GM23248 (cell line): Measurements from ENCODE around the gene MBOAT1. TPM values are rescaled to one million over a fixed set of nuclear protein-coding genes. Genes with fewer than 3 reads are reported as not detected.

Source experiments
- DNase-seq: peaks from one replicate; pipeline ENCODE4 v3.0.0-alpha.2; 2015
- H2AFZ ChIP-seq: fragments of 200-600 bp; sonication (generic); 2 replicates; pipeline ENCODE4 v1.6.1; 2016; ENCODE audit warnings: antibody characterized with exemption
- H3F3A ChIP-seq: fragments of 200-600 bp; sonication (generic); 2 replicates; pipeline ENCODE4 v1.6.1; 2016; ENCODE audit warnings: mild to moderate bottlenecking, antibody characterized with exemption, mixed run types; ENCODE audit not compliant: insufficient read depth
- H3K27ac ChIP-seq: fragments of 200-600 bp; sonication (generic); 2 replicates; pipeline ENCODE4 v1.5.1; 2016; ENCODE audit warnings: mild to moderate bottlenecking
- H3K27me3 ChIP-seq: fragments of 200-600 bp; sonication (generic); replicated peaks from 2 replicates; pipeline ENCODE4 v1.6.1; 2016; ENCODE audit warnings: mild to moderate bottlenecking; ENCODE audit not compliant: insufficient read depth
- H3K36me3 ChIP-seq: fragments of 200-600 bp; sonication (generic); 2 replicates; pipeline ENCODE4 v1.6.1; 2016; ENCODE audit warnings: low read depth, mild to moderate bottlenecking
- H3K4me1 ChIP-seq: fragments of 200-600 bp; sonication (generic); 2 replicates; pipeline ENCODE4 v1.6.1; 2016; ENCODE audit warnings: mild to moderate bottlenecking; ENCODE audit not compliant: insufficient read depth
- H3K4me2 ChIP-seq: fragments of 200-600 bp; sonication (generic); one replicate; pipeline ENCODE4 v1.6.1; 2016; ENCODE audit warnings: mild to moderate bottlenecking; ENCODE audit not compliant: unreplicated experiment
- H3K4me3 ChIP-seq: fragments of 200-600 bp; sonication (generic); 2 replicates; pipeline ENCODE4 v1.5.1; 2016; ENCODE audit warnings: mild to moderate bottlenecking
- H3K79me2 ChIP-seq: fragments of 200-600 bp; sonication (generic); 2 replicates; pipeline ENCODE4 v1.6.1; 2016; ENCODE audit warnings: mild to moderate bottlenecking; ENCODE audit not compliant: insufficient read depth
- H3K9ac ChIP-seq: fragments of 200-600 bp; sonication (generic); 2 replicates; pipeline ENCODE4 v1.6.1; 2016; ENCODE audit warnings: mild to moderate bottlenecking
- H3K9me2 ChIP-seq: fragments of 200-600 bp; sonication (generic); 2 replicates; pipeline ENCODE4 v1.6.1; 2016; ENCODE audit warnings: mixed run types, mild to moderate bottlenecking, moderate library complexity; ENCODE audit not compliant: insufficient read depth
- H3K9me3 ChIP-seq: fragments of 200-600 bp; sonication (generic); one replicate; pipeline ENCODE4 v1.6.1; 2017; ENCODE audit warnings: low read depth
- H4K20me1 ChIP-seq: fragments of 200-600 bp; sonication (generic); 2 replicates; pipeline ENCODE4 v1.6.0; 2016; ENCODE audit not compliant: insufficient read depth
- EZH2 ChIP-seq: fragments of 200-600 bp; sonication (generic); IDR thresholded peaks from 2 replicates; pipeline ENCODE4 v1.6.1; 2018; ENCODE audit warnings: antibody characterized with exemption, mild to moderate bottlenecking; ENCODE audit not compliant: insufficient read depth, poor library complexity, severe bottlenecking
- EZH2phosphoT487 ChIP-seq: fragments of 200-600 bp; sonication (generic); IDR thresholded peaks from 2 replicates; pipeline ENCODE4 v1.6.1; 2018; ENCODE audit warnings: antibody characterized with exemption, moderate library complexity, mild to moderate bottlenecking, low read depth; ENCODE audit not compliant: insufficient read depth
- WGBS, 2 experiments: methylation state at CpG; one replicate each; pipeline ENCODE4 v1.1.6; 2015 to 2017; ENCODE audit warnings: low lambda C conversion rate in 2 of 2, low coverage in 1 of 2; ENCODE audit errors: missing lambda C conversion rate in 2 of 2; 5-methylcytosine and 5-hydroxymethylcytosine counted together
- in situ Hi-C: fragments of 300-500 bp; cut with MboI; formaldehyde crosslinking; loops from 2 replicates; pipeline ENCODE4 v1.15.0; 2020
- polyA plus RNA-seq: library from polyadenylated mRNA; unstranded; fragments of >200 nt; fragmentation: Nextera tagmentation; extraction: Ambion mirVana; gene quantifications from 2 replicates; pipeline ENCODE4 v1.2.1, GENCODE V29; 2016
- total RNA-seq: library from RNA; depleted of rRNA; stranded (reverse); fragments of >200 nt; shearing (Covaris generic); gene quantifications from 2 replicates; pipeline ENCODE4 v1.2.3, GENCODE V29; 2014

Gene MBOAT1
- total and polyA plus RNA-seq, 2 experiments from 2014 or later = 1.8 to 4.0 TPM

GRCh38 chr6:20215310-20215709 is 3.0 kb upstream of the MBOAT1 start:
- in situ Hi-C loops = no loop called here
- Histone ChIP-seq H2AFZ (no peak overlapping the region), H4K20me1 (no peaks in the 10 kb centered on the region), H3K79me2 (no peaks in the 10 kb centered on the region), H3K27me3 (no peaks in the 10 kb centered on the region), H3K36me3 (no peaks in the 10 kb centered on the region), H3K27ac (no peak overlapping the region), H3K4me2 (no peak overlapping the region), H3F3A (peaks cover 18% of the 10 kb centered on the region), H3K9ac (no peak overlapping the region), H3K9me2 (no peaks in the 10 kb centered on the region), H3K9me3 (no peaks in the 10 kb centered on the region), H3K4me3 (no peak overlapping the region), H3K4me1 (peaks cover 16% of the 10 kb centered on the region; the same call in 1 of the 2 replicates)
- TF ChIP-seq EZH2phosphoT487 = no peak
- no peak for TF ChIP-seq EZH2
- no peak for DNase-seq

- 0 out of 2 replicates have a peak, but pooled peaks cover 3% of the 10 kb centered on the region for H3K79me2 ChIP-seq
- peak; percentile 30 for DNase-seq
- no peaks in the 10 kb centered on the region for H3K27me3 ChIP-seq
- no peaks in the 10 kb centered on the region for H3K36me3 ChIP-seq
- H3F3A ChIP-seq = peaks cover 18% of the 10 kb centered on the region
- H3K4me1 ChIP-seq = peaks cover 16% of the 10 kb centered on the region; the same call in 1 of the 2 replicates
- WGBS, 2 experiments = 21 to 31% methylated on average over 9 of the region's 9 CpGs
- no peak for TF ChIP-seq EZH2phosphoT487
- TF ChIP-seq EZH2 = no peak
- in situ Hi-C loops = no loop called here
- no peaks in the 10 kb centered on the region for H3K9me2 ChIP-seq
- H2AFZ ChIP-seq = peak overlapping the region; percentile 91
- no peaks in the 10 kb centered on the region for H4K20me1 ChIP-seq
- peak overlapping the region; percentile 80 for H3K9ac ChIP-seq
- H3K4me3 ChIP-seq = peak overlapping the region; percentile 89
- peak overlapping the region; percentile 68 for H3K27ac ChIP-seq
- no peaks in the 10 kb centered on the region for H3K9me3 ChIP-seq
- peak overlapping the region; percentile 71 for H3K4me2 ChIP-seq
These were observed 1.1 kb upstream of the MBOAT1 start for GRCh38 chr6:20213271-20213798.

GRCh38 chr6:20211941-20212391 is 303 bp downstream of the MBOAT1 start:
- H3K27ac ChIP-seq = peak overlapping the region; percentile 68
- H3K4me1 ChIP-seq = peaks cover 10% of the 10 kb centered on the region; the same call in 1 of the 2 replicates
- no peaks in the 10 kb centered on the region for H4K20me1 ChIP-seq
- H3K36me3 ChIP-seq = no peaks in the 10 kb centered on the region
- no peaks in the 10 kb centered on the region for H3K9me2 ChIP-seq
- H2AFZ ChIP-seq = peak overlapping the region; percentile 91
- H3K9me3 ChIP-seq = no peaks in the 10 kb centered on the region
- no peaks in the 10 kb centered on the region for H3K27me3 ChIP-seq
- peak; percentile 65 for DNase-seq
- H3K79me2 ChIP-seq = 0 out of 2 replicates have a peak, but pooled peaks cover 3% of the 10 kb centered on the region
- peaks cover 17% of the 10 kb centered on the region for H3F3A ChIP-seq
- H3K9ac ChIP-seq = peak overlapping the region; percentile 80
- in situ Hi-C loops = no loop called here
- peak overlapping the region; percentile 89 for H3K4me3 ChIP-seq
- 0 to 1% methylated on average over 26 of the region's 37 CpGs for WGBS, 2 experiments
- TF ChIP-seq EZH2 = no peak
- H3K4me2 ChIP-seq = peak overlapping the region; percentile 81

- H3K4me1 ChIP-seq = peaks cover 5% of the 10 kb centered on the region; the same call in 1 of the 2 replicates
- no peaks in the 10 kb centered on the region for H3K9me3 ChIP-seq
- peaks cover 10% of the 10 kb centered on the region for H3F3A ChIP-seq
- H2AFZ ChIP-seq = peak overlapping the region; percentile 91
- no peaks in the 10 kb centered on the region for H3K9me2 ChIP-seq
- peak overlapping the region; percentile 89 for H3K4me3 ChIP-seq
- no peaks in the 10 kb centered on the region for H3K27me3 ChIP-seq
- 13 to 15% methylated on average over 17 of the region's 17 CpGs for WGBS, 2 experiments
- H3K27ac ChIP-seq = no peak overlapping the region
- H4K20me1 ChIP-seq = no peaks in the 10 kb centered on the region
- peak; percentile 51 for DNase-seq
- peak overlapping the region; percentile 81 for H3K4me2 ChIP-seq
- in situ Hi-C loops = no loop called here
- peak overlapping the region; percentile 80 for H3K9ac ChIP-seq
- H3K79me2 ChIP-seq = 0 out of 2 replicates have a peak, but pooled peaks cover 3% of the 10 kb centered on the region
- H3K36me3 ChIP-seq = no peaks in the 10 kb centered on the region
- TF ChIP-seq EZH2phosphoT487 (no peak), EZH2 (no peak)
These were observed 980 bp downstream of the MBOAT1 start for GRCh38 chr6:20211037-20211940.
